Nephron (organoid): ENCODE data around the gene PCK2.

ENCODE experiments used
- H3K27ac Mint-ChIP-seq, 3 experiments: 2 replicates each; pipeline ENCODE4 v1.8.0; 2020; ENCODE audit warnings: mixed read lengths in 3 of 3, mild to moderate bottlenecking in 2 of 3, moderate library complexity in 1 of 3
- H3K27me3 Mint-ChIP-seq: 2 replicates; pipeline ENCODE4 v1.8.0; 2021; ENCODE audit warnings: low read depth, mild to moderate bottlenecking, moderate library complexity, mixed read lengths
- H3K36me3 Mint-ChIP-seq: 2 replicates; pipeline ENCODE4 v1.8.0; 2020; ENCODE audit warnings: low read depth, mixed read lengths
- H3K4me1 Mint-ChIP-seq: 2 replicates; pipeline ENCODE4 v1.8.0; 2020; ENCODE audit warnings: mixed read lengths
- H3K4me3 Mint-ChIP-seq, 3 experiments: 2 replicates each; pipeline ENCODE4 v1.8.0; 2020; ENCODE audit warnings: mild to moderate bottlenecking in 3 of 3, mixed read lengths in 3 of 3, moderate library complexity in 2 of 3
- H3K9me3 Mint-ChIP-seq: 2 replicates; pipeline ENCODE4 v1.8.0; 2020; ENCODE audit warnings: mixed read lengths
- TF ChIP-seq, protein P1 (sequence below), 3 experiments: fragments of 200-600 bp; sonication (generic); IDR thresholded peaks; one replicate each; pipeline ENCODE4 v1.5.0; 2021; ENCODE audit warnings: antibody characterized with exemption in 3 of 3; ENCODE audit not compliant: unreplicated experiment in 3 of 3

Gene PCK2

DNA sequence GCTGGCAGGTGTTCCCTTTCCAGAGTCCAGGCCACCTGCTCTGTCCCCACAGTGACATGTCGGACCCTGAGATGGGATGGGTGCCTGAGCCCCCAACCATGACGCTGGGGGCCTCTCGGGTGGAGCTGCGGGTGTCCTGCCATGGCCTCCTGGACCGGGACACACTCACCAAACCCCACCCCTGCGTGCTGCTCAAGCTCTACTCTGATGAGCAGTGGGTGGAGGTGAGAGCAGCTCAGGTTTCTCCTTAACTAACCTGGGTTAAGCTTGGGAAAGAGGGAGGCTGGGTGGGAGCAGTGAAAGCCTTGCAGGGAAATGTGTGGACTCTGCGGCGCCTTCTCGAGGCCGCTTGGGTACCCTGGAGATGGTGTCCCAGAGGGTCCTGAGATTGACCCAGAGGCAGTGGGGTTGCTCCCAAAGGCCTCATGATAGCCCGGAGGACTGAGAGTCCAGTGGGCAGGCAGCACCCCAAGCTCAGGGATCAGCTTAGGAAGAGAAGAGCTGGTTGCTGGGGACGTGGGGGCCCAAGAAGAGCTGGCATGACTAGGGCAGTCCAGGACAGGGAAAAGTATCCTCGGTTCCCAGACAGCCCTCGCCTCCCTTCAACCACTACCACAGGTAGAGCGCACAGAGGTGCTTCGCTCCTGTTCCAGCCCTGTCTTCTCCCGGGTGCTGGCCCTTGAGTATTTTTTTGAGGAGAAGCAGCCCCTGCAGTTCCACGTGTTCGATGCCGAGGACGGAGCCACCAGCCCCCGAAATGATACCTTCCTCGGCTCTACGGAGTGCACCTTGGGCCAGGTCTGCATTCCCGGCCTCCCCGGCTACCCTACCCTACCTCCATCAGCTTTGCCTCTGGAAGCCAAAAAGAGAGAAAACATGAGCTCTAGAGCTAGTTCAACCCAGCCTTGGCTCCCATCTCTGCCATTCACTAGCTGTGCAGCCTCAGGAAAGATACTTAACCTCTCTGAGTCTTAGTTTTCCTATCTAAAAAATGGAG lies 20.9 kb upstream of the PCK2 start:
- Mint-ChIP-seq H3K36me3 (no peaks in the 10 kb centered on the region), H3K9me3 (no peaks in the 10 kb centered on the region), H3K27ac (no peak overlapping the region), H3K4me3 (no peak overlapping the region), H3K27me3 (peaks cover 18% of the 10 kb centered on the region), H3K4me1 (no peaks in the 10 kb centered on the region)
- TF ChIP-seq, protein P1, sequence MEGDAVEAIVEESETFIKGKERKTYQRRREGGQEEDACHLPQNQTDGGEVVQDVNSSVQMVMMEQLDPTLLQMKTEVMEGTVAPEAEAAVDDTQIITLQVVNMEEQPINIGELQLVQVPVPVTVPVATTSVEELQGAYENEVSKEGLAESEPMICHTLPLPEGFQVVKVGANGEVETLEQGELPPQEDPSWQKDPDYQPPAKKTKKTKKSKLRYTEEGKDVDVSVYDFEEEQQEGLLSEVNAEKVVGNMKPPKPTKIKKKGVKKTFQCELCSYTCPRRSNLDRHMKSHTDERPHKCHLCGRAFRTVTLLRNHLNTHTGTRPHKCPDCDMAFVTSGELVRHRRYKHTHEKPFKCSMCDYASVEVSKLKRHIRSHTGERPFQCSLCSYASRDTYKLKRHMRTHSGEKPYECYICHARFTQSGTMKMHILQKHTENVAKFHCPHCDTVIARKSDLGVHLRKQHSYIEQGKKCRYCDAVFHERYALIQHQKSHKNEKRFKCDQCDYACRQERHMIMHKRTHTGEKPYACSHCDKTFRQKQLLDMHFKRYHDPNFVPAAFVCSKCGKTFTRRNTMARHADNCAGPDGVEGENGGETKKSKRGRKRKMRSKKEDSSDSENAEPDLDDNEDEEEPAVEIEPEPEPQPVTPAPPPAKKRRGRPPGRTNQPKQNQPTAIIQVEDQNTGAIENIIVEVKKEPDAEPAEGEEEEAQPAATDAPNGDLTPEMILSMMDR (IDR thresholded peaks at IDR 0.05; ENCODE audit: unreplicated experiment in 3 of 3) = no peak

DNA sequence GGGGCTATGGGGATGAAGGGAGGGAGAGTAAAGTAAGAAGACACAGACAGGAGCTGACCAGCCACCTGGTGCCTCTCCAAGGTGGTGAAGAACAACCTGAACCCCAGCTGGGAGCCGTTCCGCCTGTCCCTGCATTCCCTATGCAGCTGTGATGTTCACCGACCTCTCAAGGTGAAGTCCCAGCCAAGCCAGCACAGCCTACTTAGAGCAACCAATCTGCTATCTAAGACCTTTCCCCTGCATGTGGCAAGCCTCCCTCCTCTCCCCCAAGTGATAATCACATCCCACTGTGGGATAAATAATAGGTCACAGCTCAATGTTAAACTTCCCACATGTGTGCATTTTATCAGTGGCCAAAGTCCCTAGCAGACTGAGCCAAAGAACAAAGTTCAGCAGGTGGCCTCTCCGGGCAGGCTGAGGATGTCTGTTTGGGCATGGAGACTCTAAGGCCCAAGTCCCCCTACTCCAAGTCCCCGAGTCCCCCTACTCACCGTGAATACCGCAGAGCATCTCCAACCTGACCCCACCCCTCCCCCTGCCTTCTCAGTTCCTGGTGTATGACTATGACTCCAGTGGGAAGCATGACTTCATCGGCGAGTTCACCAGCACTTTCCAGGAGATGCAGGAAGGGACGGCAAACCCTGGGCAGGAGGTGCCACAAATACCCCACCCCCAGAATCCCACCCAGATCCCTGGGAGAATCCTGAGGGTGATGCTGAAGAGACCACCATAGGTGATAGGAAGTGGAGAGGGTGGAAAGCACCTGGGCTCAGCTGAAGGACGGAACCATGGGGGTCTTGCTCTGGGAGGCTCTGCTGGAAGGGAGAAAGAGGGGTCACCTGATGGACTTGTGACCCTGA lies 19.3 kb upstream of the PCK2 start:
- Mint-ChIP-seq H3K4me1 (peaks cover 9% of the 10 kb centered on the region), H3K27ac (no peak overlapping the region), H3K9me3 (no peaks in the 10 kb centered on the region), H3K4me3 (no peak overlapping the region), H3K36me3 (no peaks in the 10 kb centered on the region), H3K27me3 (peaks cover 16% of the 10 kb centered on the region)
- TF ChIP-seq, protein P1 (IDR thresholded peaks at IDR 0.05; ENCODE audit: unreplicated experiment in 3 of 3) = no peak

DNA sequence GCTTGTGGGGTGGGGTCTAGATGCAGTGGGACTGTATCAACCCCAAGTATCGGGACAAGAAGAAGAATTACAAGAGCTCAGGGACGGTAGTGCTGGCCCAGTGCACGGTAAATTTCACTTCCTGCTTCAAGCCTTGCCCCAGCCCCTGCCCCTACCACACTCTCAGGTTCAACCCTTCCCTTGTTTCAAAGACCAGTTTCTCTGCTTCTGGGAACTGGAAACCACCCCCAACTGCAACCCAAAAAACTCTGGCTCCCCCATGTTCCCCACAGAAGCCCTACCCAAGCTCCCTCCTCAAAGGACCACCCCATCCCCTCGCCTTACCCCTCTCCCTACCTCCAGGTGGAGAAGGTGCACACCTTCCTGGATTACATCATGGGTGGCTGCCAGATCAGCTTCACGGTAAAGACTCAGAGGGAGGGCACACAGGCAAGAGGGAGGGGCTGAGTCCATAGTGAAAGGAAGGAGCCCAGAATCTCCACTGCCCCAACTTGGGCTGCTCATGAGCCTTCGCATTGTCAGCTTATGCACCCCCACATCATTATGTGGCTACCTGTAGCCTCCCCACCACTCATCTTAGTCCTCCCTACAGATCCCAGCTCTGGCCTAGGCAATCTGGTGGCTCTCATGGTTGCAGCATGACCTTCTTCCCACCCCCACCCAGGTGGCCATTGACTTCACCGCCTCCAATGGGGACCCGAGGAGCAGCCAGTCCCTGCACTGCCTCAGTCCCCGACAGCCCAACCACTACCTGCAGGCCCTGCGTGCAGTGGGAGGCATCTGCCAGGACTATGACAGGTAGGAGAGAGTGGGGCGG lies 18.4 kb upstream of the PCK2 start:
- Mint-ChIP-seq H3K4me3 (no peak overlapping the region), H3K4me1 (peaks cover 17% of the 10 kb centered on the region), H3K27ac (no peak overlapping the region), H3K27me3 (peaks cover 25% of the 10 kb centered on the region), H3K9me3 (no peaks in the 10 kb centered on the region), H3K36me3 (no peaks in the 10 kb centered on the region)
- TF ChIP-seq, protein P1 (IDR thresholded peaks at IDR 0.05; ENCODE audit: unreplicated experiment in 3 of 3) = no peak

DNA sequence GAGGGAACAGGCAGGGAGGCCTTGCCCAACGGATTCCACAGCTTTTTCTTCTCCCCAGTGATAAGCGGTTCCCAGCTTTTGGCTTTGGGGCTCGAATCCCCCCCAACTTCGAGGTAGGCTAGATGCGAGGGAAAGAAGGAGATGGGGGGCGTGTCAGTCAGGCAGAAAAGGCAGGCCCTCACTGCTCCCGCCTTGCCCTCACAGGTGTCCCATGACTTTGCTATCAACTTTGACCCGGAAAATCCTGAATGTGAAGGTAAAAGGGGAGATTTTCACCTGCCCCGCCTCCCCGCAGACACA lies 17.9 kb upstream of the PCK2 start:
- Mint-ChIP-seq H3K9me3 (no peaks in the 10 kb centered on the region), H3K27me3 (peaks cover 23% of the 10 kb centered on the region), H3K4me1 (peaks cover 17% of the 10 kb centered on the region), H3K27ac (no peak overlapping the region), H3K4me3 (no peak overlapping the region), H3K36me3 (no peaks in the 10 kb centered on the region)
- TF ChIP-seq, protein P1 (IDR thresholded peaks at IDR 0.05; ENCODE audit: unreplicated experiment in 3 of 3) = no peak

DNA sequence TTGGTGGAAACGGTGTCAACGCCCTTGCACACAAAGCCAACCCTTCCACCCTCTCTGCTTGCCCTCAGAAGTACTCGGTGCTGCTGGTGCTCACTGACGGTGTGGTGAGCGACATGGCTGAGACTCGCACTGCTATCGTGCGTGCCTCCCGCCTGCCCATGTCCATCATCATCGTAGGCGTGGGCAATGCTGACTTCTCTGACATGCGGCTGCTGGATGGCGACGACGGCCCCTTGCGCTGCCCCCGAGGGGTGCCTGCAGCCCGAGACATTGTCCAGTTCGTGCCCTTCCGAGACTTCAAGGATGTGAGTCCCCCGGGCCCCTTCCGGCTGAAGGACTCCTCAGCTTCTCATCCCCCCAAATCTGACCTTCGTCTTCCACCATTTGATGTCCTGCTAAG lies 17.0 kb upstream of the PCK2 start:
- peaks cover 27% of the 10 kb centered on the region for H3K27me3 Mint-ChIP-seq
- no peak overlapping the region for H3K4me3 Mint-ChIP-seq
- H3K36me3 Mint-ChIP-seq = no peaks in the 10 kb centered on the region
- H3K4me1 Mint-ChIP-seq = peaks cover 21% of the 10 kb centered on the region
- no peak overlapping the region for H3K27ac Mint-ChIP-seq
- TF ChIP-seq, protein P1 (IDR thresholded peaks at IDR 0.05; ENCODE audit: unreplicated experiment in 3 of 3) = no peak
- no peaks in the 10 kb centered on the region for H3K9me3 Mint-ChIP-seq
